DND-41 (cell line): ENCODE results near the gene TRMT10B.

Experiments used
- EZH2 ChIP-seq: IDR thresholded peaks from 3 replicates; pipeline ENCODE4 v1.6.1; 2012; ENCODE audit warnings: borderline replicate concordance, low read depth, mild to moderate bottlenecking, moderate library complexity, low read length, inconsistent platforms; ENCODE audit not compliant: severe bottlenecking
- TF ChIP-seq, protein P1 (sequence below): IDR thresholded peaks from 2 replicates; pipeline ENCODE4 v1.5.1; 2012; ENCODE audit warnings: borderline replicate concordance, low read length, moderate library complexity, mild to moderate bottlenecking; ENCODE audit not compliant: poor library complexity, severe bottlenecking; ENCODE audit errors: extremely low read depth

DNA sequence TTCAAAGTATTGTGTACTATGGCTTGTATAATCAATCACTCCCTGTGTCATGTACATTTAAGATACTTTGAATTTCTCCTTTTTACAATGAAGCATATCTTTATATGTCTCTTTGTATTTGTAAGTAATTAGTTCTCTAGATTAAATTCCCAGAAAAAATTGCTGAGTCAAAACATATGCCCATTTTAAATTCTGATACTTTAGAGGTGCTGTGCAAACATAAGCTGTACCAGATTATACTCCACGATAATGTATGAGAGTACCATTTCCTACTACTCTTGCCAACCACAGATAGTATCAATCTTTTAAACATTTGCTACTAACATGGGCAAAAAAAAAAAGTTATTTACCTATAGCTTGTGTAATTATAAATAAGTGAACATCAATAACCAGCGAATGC lies 65.2 kb downstream of the TRMT10B start:
- TF ChIP-seq EZH2: no peak
- TF ChIP-seq, protein P1, sequence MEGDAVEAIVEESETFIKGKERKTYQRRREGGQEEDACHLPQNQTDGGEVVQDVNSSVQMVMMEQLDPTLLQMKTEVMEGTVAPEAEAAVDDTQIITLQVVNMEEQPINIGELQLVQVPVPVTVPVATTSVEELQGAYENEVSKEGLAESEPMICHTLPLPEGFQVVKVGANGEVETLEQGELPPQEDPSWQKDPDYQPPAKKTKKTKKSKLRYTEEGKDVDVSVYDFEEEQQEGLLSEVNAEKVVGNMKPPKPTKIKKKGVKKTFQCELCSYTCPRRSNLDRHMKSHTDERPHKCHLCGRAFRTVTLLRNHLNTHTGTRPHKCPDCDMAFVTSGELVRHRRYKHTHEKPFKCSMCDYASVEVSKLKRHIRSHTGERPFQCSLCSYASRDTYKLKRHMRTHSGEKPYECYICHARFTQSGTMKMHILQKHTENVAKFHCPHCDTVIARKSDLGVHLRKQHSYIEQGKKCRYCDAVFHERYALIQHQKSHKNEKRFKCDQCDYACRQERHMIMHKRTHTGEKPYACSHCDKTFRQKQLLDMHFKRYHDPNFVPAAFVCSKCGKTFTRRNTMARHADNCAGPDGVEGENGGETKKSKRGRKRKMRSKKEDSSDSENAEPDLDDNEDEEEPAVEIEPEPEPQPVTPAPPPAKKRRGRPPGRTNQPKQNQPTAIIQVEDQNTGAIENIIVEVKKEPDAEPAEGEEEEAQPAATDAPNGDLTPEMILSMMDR: no peak
